Anterior cingulate cortex (tissue), 58 donors: ENCODE results near the gene SPO11.

Source experiments
- DNase-seq, 58 donors: peaks; one replicate each; lab custom pipeline; 2025; lab: John Stamatoyannopoulos, UW

The SPO11 gene

DNA sequence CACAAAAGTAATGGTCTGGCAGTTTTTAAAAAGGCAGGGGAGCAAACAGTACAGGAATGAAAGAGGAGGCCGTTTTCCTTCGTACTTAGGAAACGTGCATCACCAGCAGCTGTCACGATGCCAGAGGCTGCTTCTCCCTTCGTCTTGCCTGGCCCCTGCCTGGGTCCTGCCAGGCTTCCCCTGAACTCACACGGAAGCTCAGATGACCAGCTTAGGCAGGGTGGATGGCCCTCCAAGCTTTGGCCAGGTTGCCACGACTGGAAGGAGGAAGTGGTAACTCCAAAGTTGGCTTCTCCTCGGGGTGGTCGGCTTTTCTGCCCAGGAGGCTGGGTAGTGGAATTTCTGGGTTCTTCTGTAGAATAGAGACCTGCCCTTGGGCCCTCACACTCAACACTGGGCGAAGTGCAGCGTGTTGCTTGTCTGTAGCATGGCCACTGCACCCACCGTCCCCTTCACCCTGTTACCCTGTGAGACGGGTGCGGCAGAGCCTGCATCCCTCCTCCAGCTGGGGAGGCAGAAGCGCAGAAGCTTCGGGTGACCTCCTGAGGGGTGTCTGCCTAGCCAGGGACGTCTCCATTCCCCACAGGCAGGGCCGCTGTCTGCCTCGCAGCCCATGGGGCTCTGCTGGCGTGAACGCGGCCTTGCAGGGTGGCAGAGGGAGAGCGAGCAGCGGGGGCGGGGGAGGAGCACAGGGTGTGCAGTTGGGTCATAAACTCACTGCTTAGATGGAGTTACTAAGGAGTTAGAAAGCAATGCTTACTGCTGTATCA lies 43.2 kb downstream of the SPO11 start:
- no peak for DNase-seq

- DNase-seq = no peak
Observed at GRCh38 chr20:57374343-57374930, 44.8 kb downstream of the SPO11 start.

GRCh38 chr20:57374931-57375651 lies 45.5 kb downstream of the SPO11 start:
- peak in 3 of 58 donors; percentile 8 to 33 (median 32) for DNase-seq

DNA sequence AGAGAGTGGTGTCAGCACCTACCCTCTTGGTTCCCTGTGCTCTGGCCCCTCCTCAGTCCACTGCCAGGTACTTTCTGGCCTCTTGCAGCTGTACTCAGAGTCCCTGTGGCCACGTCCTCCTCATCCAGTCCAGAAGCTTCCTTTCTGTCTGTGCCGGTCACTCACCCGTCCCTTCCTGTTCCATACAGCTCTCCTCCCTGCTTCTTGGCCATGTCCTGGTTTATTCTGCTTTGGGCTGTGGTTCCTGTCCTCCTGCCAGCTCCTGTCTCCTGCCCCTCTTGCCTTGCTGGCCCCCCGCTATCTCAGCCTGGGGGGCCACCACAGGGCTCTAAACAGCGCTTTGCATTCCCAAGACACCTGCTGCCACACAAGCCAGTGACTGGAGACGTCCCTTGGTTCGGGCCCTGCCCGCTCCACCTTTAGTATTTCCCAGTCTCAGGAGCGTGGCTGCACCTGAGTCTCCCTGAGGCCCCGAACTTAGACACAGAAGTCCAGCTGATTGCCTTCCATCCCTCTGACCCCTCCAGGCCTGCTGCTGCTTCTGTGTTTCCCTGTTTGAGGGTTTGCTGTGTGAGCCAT lies 46.1 kb downstream of the SPO11 start:
- DNase-seq = no peak

GRCh38 chr20:57377350-57377749 lies 47.7 kb downstream of the SPO11 start:
- no peak for DNase-seq

- no peak for DNase-seq
Observed at GRCh38 chr20:57378107-57378506, 48.5 kb downstream of the SPO11 start.

- DNase-seq = no peak
Observed at GRCh38 chr20:57378646-57379262, 49.2 kb downstream of the SPO11 start.

DNA sequence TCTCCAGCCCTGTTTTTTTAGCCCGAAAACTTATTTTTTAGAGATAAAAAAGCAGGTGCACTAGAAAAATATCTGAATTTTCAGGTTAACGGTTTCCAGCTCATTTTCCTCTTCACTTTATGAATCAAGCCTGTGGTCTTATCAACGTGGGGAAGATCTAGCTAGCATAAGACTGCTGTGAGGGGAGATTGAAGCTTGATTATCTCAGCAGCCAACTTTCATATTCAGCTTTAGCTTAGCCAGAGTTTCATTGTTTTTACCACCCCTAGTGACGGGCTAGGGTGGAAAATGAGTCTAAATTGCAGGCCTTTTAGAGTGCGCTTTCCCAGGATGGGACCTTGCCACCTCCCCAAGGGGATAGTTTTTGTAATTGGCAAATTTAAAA lies 49.7 kb downstream of the SPO11 start:
- DNase-seq = no peak

DNA sequence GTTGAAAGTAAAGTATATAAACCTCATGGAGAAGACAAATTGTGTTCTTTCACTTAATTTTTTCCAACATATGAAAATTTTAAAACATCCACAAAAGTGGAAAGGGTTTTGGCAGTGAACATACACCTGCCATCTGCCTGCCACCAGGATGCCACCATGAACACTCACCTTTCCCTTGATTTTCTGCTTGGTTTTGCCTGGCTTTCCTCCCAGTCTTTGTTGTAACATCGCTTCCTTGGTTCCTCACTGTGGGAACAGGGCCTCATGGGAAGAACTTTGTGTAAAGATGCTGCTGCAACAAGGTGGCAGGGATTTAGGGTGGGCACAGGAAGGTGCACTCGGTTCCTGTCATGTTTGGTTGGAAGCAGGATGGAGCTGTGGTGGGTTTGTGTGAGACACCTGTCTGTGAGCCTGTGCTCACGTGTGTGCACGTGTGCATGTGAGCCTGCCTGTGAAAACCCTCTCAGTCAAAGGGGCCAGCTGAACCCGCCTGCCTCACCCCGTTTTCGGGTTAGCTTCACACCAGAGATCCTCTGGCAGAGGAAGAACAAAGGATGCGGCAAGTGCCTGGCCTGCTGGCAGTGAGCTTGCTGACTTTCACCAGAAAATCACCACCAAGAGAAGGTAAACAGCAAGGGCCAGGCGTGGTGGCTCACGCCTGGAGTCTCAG lies 50.6 kb downstream of the SPO11 start:
- DNase-seq = no peak

DNA sequence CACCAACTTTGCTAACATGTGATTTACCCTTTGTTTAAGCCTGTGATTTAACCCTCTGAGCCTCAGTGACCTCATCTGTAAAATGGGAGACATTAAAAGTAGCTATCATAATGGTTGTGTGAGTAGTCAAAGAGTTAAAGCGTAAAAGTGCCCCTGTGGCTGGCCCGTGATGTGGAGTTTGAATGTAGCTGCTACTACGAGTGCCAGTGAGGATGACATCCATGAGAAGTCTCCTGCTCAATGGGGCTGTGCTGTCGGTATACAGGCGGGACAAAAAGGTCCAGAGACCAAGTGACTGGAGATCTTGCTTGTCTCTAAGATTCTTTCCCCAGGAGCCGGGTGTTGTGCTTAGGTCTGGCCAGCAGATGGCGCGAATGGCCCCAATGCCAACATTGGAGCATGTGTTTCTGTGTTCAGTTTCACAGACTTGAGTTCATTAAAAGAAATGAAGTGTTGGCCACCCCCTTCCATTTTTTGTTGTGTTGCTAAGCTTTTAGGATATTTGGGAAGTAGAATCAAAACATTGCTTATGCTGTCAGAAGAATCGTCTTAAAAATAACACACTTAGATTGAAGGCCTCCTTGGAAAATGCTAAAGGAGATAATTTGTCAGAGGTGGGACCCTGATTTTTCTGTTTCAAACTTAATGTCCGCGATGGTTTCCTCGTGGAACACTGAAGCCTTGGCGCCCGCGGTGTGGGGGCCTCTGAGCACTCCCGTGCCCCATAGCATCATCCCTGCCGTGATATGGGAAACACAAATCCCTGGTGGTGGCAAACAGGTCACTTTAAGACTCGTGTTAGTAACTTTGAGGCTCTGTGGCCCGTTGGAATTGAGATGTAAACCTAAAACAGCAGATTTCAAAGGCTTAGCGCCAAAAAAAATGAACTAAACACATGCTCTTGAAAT lies 52.2 kb downstream of the SPO11 start:
- DNase-seq = peak in 54 of 58 donors; percentile 25 to 88 (median 66)

- DNase-seq = no peak
Observed at GRCh38 chr20:57382516-57382915, 52.9 kb downstream of the SPO11 start.

GRCh38 chr20:57383447-57384347 lies 54.1 kb downstream of the SPO11 start:
- no peak for DNase-seq

DNA sequence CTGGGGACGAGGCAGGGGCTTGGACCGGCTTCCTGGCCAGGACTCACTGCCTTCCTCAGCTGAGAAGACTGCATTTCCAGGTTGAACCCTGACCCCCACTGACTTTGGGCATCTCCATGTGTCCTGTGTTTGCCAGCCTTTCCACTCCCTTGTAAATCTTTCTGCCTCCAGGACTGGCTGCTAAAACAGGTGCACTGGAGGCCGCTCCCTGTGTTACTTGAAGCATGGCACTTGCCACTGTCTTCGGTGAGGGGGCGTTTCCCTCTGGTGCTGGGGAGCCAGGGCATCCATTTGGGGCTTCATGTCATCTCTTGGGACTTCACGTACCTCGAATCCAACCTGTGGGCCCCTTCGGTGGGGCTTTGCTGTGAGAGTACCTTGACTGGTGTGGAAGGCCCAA lies 54.9 kb downstream of the SPO11 start:
- no peak for DNase-seq

- no peak for DNase-seq
Observed at GRCh38 chr20:57384953-57385761, 55.6 kb downstream of the SPO11 start.

- DNase-seq = no peak
Observed at GRCh38 chr20:57385940-57386339, 56.3 kb downstream of the SPO11 start.

DNA sequence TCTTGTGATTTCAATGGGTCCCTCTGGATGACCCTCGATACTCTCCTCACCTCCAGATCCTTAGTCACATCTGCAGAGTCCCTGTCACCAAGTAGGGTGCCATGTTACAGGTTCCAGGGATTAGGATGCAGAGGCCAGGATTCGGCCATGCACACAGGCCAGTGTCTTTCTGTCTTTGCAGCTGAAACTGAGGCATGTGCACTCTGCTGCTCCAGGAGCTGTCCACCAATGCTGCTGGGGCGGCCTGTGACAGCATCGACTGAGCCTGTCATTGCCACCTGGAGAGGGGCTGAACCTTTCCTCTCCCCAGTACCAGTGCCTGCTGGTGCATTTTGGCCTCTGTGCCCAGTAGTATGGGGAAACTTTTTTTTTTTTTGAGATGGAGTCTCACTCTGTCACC lies 57.2 kb downstream of the SPO11 start:
- DNase-seq = no peak

DNA sequence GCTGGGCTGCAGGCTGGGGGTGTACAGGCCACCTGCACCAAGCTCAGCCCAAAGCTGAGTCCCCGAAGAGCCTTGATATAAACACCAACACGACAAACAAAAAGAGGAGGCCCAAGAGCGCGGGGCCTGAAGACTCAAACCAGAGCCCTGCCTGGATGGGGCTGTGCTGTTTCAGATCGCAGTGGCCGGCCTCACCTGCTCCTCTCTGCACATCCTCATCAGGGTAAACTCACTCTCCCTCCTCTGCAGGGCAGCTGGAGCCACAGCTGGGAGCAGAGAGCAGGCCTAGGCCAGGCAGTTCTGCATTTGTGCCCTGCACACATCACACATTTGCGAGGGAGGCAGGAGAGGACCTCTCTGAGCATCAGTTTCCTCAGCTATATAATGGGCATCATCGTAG lies 57.9 kb downstream of the SPO11 start:
- no peak for DNase-seq
